HG02763 (cell line): ENCODE data around the gene ADRA2A.

Experiments
- ATAC-seq: cut with Tn5 transposase; IDR thresholded peaks from one replicate; pipeline ENCODE4 v1.9.1; 2021; ENCODE audit warnings: mild to moderate bottlenecking, moderate library complexity; ENCODE audit not compliant: unreplicated experiment

Gene ADRA2A

GRCh38 chr10:111130471-111130870, 53.6 kb downstream of the ADRA2A start:
- no peak for ATAC-seq
